H9 (cell line): ENCODE data around the gene WDR53. TPM values are rescaled to one million over a fixed set of nuclear protein-coding genes. Genes with fewer than 3 reads are reported as not detected.

Experiments
- DNase-seq: peaks from one replicate; pipeline ENCODE4 v3.0.0-alpha.2; 2017
- H2AFZ ChIP-seq: one replicate; pipeline ENCODE4 v1.6.1; 2013; ENCODE audit warnings: mild to moderate bottlenecking, low read length, control low read depth, moderate library complexity
- H2AK5ac ChIP-seq: 2 replicates; pipeline ENCODE4 v1.6.1; 2013; ENCODE audit warnings: low read length, control low read depth, mixed read lengths; ENCODE audit not compliant: insufficient read length
- H2BK120ac ChIP-seq: one replicate; pipeline ENCODE4 v1.6.1; 2013; ENCODE audit warnings: low read depth, mild to moderate bottlenecking, low read length, control low read depth, inconsistent platforms; ENCODE audit not compliant: poor library complexity, severe bottlenecking
- H2BK12ac ChIP-seq: 2 replicates; pipeline ENCODE4 v1.6.1; 2013; ENCODE audit warnings: low read length, control low read depth, mixed read lengths, low read depth; ENCODE audit not compliant: insufficient read length
- H2BK15ac ChIP-seq: 2 replicates; pipeline ENCODE4 v1.6.1; 2013; ENCODE audit warnings: low read depth, low read length, control low read depth
- H2BK20ac ChIP-seq: one replicate; pipeline ENCODE4 v1.6.1; 2013; ENCODE audit warnings: low read depth, mild to moderate bottlenecking, low read length, control low read depth, inconsistent platforms; ENCODE audit not compliant: poor library complexity, severe bottlenecking
- H2BK5ac ChIP-seq: 2 replicates; pipeline ENCODE4 v1.6.1; 2013; ENCODE audit warnings: low read length, control low read depth, mixed read lengths; ENCODE audit not compliant: insufficient read length
- H3K14ac ChIP-seq: 2 replicates; pipeline ENCODE4 v1.6.1; 2013; ENCODE audit warnings: low read length, control low read depth; ENCODE audit not compliant: insufficient read depth
- H3K18ac ChIP-seq: 2 replicates; pipeline ENCODE4 v1.6.1; 2013; ENCODE audit warnings: low read depth, mild to moderate bottlenecking, mixed read lengths, low read length, control low read depth; ENCODE audit not compliant: insufficient read length
- H3K23ac ChIP-seq: 2 replicates; pipeline ENCODE4 v1.6.1; 2013; ENCODE audit warnings: low read length, control low read depth, mixed read lengths, low read depth; ENCODE audit not compliant: insufficient read length
- H3K23me2 ChIP-seq: 2 replicates; pipeline ENCODE4 v1.6.1; 2013; ENCODE audit warnings: low read depth, mild to moderate bottlenecking, mixed read lengths, low read length, control low read depth; ENCODE audit not compliant: insufficient read length, poor library complexity, severe bottlenecking
- H3K27ac ChIP-seq: 2 replicates; pipeline ENCODE4 v1.5.1; 2013; ENCODE audit warnings: low read length, control low read depth, mixed read lengths, low read depth; ENCODE audit not compliant: insufficient read length
- H3K27me3 ChIP-seq: 2 replicates; pipeline ENCODE4 v1.6.1; 2013; ENCODE audit warnings: low read length, control low read depth, inconsistent platforms; ENCODE audit not compliant: insufficient read depth
- H3K4ac ChIP-seq: 2 replicates; pipeline ENCODE4 v1.6.1; 2013; ENCODE audit warnings: low read depth, mild to moderate bottlenecking, control low read depth, inconsistent platforms, low read length, moderate library complexity
- H3K4me1 ChIP-seq: 2 replicates; pipeline ENCODE4 v1.6.1; 2013; ENCODE audit warnings: low read length, control low read depth, inconsistent platforms; ENCODE audit not compliant: insufficient read depth
- H3K4me2 ChIP-seq: 2 replicates; pipeline ENCODE4 v1.6.1; 2013; ENCODE audit warnings: low read length, control low read depth, mixed read lengths; ENCODE audit not compliant: insufficient read length, insufficient read depth
- H3K56ac ChIP-seq: 2 replicates; pipeline ENCODE4 v1.6.1; 2013; ENCODE audit warnings: low read depth, mild to moderate bottlenecking, mixed read lengths, low read length, control low read depth; ENCODE audit not compliant: insufficient read length
- H3K79me1 ChIP-seq: 2 replicates; pipeline ENCODE4 v1.6.1; 2013; ENCODE audit warnings: low read depth, mild to moderate bottlenecking, moderate library complexity, low read length, control low read depth, inconsistent platforms; ENCODE audit not compliant: insufficient read depth, poor library complexity, severe bottlenecking
- H3K79me2 ChIP-seq: 2 replicates; pipeline ENCODE4 v1.6.1; 2013; ENCODE audit warnings: low read length, control low read depth, inconsistent platforms; ENCODE audit not compliant: insufficient read depth
- H3K9ac ChIP-seq: 2 replicates; pipeline ENCODE4 v1.6.1; 2013; ENCODE audit warnings: low read length, control low read depth, mixed read lengths; ENCODE audit not compliant: insufficient read length; ENCODE audit errors: extremely low read depth
- H3K9me3 ChIP-seq: one replicate; pipeline ENCODE4 v1.6.1; 2013; ENCODE audit warnings: low read depth, low read length, inconsistent platforms; ENCODE audit not compliant: control insufficient read depth
- H3T11ph ChIP-seq: one replicate; pipeline ENCODE4 v1.6.1; 2013; ENCODE audit warnings: mild to moderate bottlenecking, low read length, control low read depth, inconsistent platforms
- H4K20me1 ChIP-seq: one replicate; pipeline ENCODE4 v1.6.1; 2013; ENCODE audit not compliant: control insufficient read depth, insufficient read length, insufficient read depth
- H4K5ac ChIP-seq: 2 replicates; pipeline ENCODE4 v1.6.1; 2013; ENCODE audit warnings: low read depth, mild to moderate bottlenecking, mixed read lengths, low read length, control low read depth; ENCODE audit not compliant: insufficient read length
- H4K8ac ChIP-seq: replicated peaks from 2 replicates; pipeline ENCODE4 v1.6.1; 2013; ENCODE audit warnings: low read length, control low read depth, mixed read lengths, low read depth; ENCODE audit not compliant: insufficient read length
- H4K91ac ChIP-seq: 2 replicates; pipeline ENCODE4 v1.6.1; 2013; ENCODE audit warnings: low read depth, mild to moderate bottlenecking, moderate library complexity, mixed read lengths, low read length, control low read depth; ENCODE audit not compliant: insufficient read length
- H3K27ac Mint-ChIP-seq, 3 experiments: 2 replicates in 2 of 3; 3 replicates in 1 of 3; pipeline ENCODE4 v1.8.0; 2020 to 2021; ENCODE audit warnings: mixed read lengths in 3 of 3, mild to moderate bottlenecking in 1 of 3, moderate library complexity in 1 of 3
- H3K27me3 Mint-ChIP-seq: 2 replicates; pipeline ENCODE4 v1.8.0; 2021; ENCODE audit warnings: low read depth, mild to moderate bottlenecking, moderate library complexity, mixed read lengths
- H3K36me3 Mint-ChIP-seq, 3 experiments: 2 replicates in 2 of 3; 3 replicates in 1 of 3; pipeline ENCODE4 v1.8.0; 2020 to 2021; ENCODE audit warnings: low read depth in 3 of 3, mixed read lengths in 3 of 3; ENCODE audit not compliant: insufficient read depth in 1 of 3
- H3K4me1 Mint-ChIP-seq, 2 experiments: 2 replicates each; pipeline ENCODE4 v1.8.0; 2020; ENCODE audit warnings: mixed read lengths in 2 of 2
- H3K4me3 Mint-ChIP-seq, 2 experiments: 2 replicates in 1 of 2; 3 replicates in 1 of 2; pipeline ENCODE4 v1.8.0; 2020 to 2021; ENCODE audit warnings: mild to moderate bottlenecking in 2 of 2, mixed read lengths in 2 of 2, moderate library complexity in 1 of 2
- H3K9me3 Mint-ChIP-seq, 2 experiments: 2 replicates in 1 of 2; 3 replicates in 1 of 2; pipeline ENCODE4 v1.8.0; 2020; ENCODE audit warnings: mild to moderate bottlenecking in 2 of 2, mixed read lengths in 2 of 2, moderate library complexity in 1 of 2
- CTCF ChIP-seq: fragments of 200-600 bp; sonication (generic); conservative IDR thresholded peaks from 3 replicates; pipeline ENCODE4 v1.8.0; 2021; ENCODE audit warnings: antibody characterized with exemption, mild to moderate bottlenecking
- WGBS: extraction: QIAGEN DNeasy Blood & Tissue Kit; methylation state at CpG from one replicate; pipeline ENCODE4 v1.1.7; 2013; ENCODE audit warnings: missing lambda C conversion rate, low lambda C conversion rate, mixed read lengths; ENCODE audit not compliant: insufficient read length; ENCODE audit errors: extremely low coverage; 5-methylcytosine and 5-hydroxymethylcytosine counted together
- total RNA-seq: library from RNA; stranded (reverse); gene quantifications from 2 replicates; pipeline ENCODE4 v1.2.1, GENCODE V29; 2021

WDR53 gene
- total RNA-seq, 1 experiment from 2014 or later: 21.2 TPM

- H3K27me3 ChIP-seq: no peaks in the 10 kb centered on the region
- no peak overlapping the region for H3K4me3 Mint-ChIP-seq
- H3K9me3 Mint-ChIP-seq: no peaks in the 10 kb centered on the region
- no peaks in the 10 kb centered on the region for H3K9me3 ChIP-seq
- no peak overlapping the region for H2AFZ ChIP-seq
- no peak overlapping the region for H2BK12ac ChIP-seq
- H3K4me2 ChIP-seq: no peak overlapping the region
- no peaks in the 10 kb centered on the region for H3K23me2 ChIP-seq
- DNase-seq: no peak
- no peaks in the 10 kb centered on the region for H4K20me1 ChIP-seq
- no peak overlapping the region for H3T11ph ChIP-seq
- no peak overlapping the region for H3K27ac ChIP-seq
- H3K18ac ChIP-seq: no peak overlapping the region
- no peak overlapping the region for H2BK5ac ChIP-seq
- H3K9ac ChIP-seq: no peak overlapping the region
- no CpG with 5 or more reads among the region's 7 CpGs for WGBS
- no peak overlapping the region for H4K5ac ChIP-seq
- H2AK5ac ChIP-seq: no peak overlapping the region
- H4K8ac ChIP-seq: no peak overlapping the region
- H3K56ac ChIP-seq: no peak overlapping the region
- TF ChIP-seq CTCF: no peak
- H3K79me1 ChIP-seq: no peaks in the 10 kb centered on the region
- no peak overlapping the region for H2BK20ac ChIP-seq
- H2BK15ac ChIP-seq: no peak overlapping the region
- H3K4me1 Mint-ChIP-seq: no peaks in the 10 kb centered on the region
- no peak overlapping the region for H3K14ac ChIP-seq
- no peaks in the 10 kb centered on the region for H3K4me1 ChIP-seq
- H2BK120ac ChIP-seq: no peak overlapping the region
- H3K36me3 Mint-ChIP-seq: no peaks in the 10 kb centered on the region
- no peak overlapping the region for H4K91ac ChIP-seq
- no peak overlapping the region for H3K4ac ChIP-seq
- H3K23ac ChIP-seq: no peak overlapping the region
- H3K79me2 ChIP-seq: no peaks in the 10 kb centered on the region
- no peak overlapping the region for H3K27ac Mint-ChIP-seq
- H3K27me3 Mint-ChIP-seq: no peaks in the 10 kb centered on the region
Observed at GRCh38 chr3:196603683-196604082, 35.3 kb upstream of the WDR53 start.
